Keratinocyte (primary cell): ENCODE data around the gene ALS2CL.

Experiments
- CTCF ChIP-seq, 3 experiments: IDR thresholded peaks in 1 of 3; conservative IDR thresholded peaks in 1 of 3; optimal IDR thresholded peaks in 1 of 3; 2 replicates in 2 of 3; 3 replicates in 1 of 3; pipeline versions ENCODE3 to v1.5.1; 2011; ENCODE audit warnings: low read length in 3 of 3, mild to moderate bottlenecking in 3 of 3, moderate library complexity in 2 of 3, control low read depth in 1 of 3, inconsistent platforms in 1 of 3; ENCODE audit not compliant: insufficient read depth in 2 of 3; ENCODE audit errors: extremely low read depth in 1 of 3
- EZH2 ChIP-seq: IDR thresholded peaks from one replicate; pipeline ENCODE4 v1.6.1; 2012; ENCODE audit warnings: inconsistent platforms, mild to moderate bottlenecking, low read length, moderate library complexity

- TF ChIP-seq CTCF (optimal IDR thresholded peaks at IDR 0.05 in 1 of 3, IDR thresholded peaks at IDR 0.05 in 1 of 3, conservative IDR thresholded peaks at IDR 0.05 in 1 of 3; ENCODE audit: extremely low read depth in 1 of 3, insufficient read depth in 2 of 3, low read length in 3 of 3) (no peak), EZH2 (no peak)
These were observed 42.4 kb downstream of the ALS2CL start for GRCh38 chr3:46651084-46651483.
